Epithelial cell of proximal tubule (primary cell): ENCODE measurements around the gene GRK6. TPM values are rescaled to one million over a fixed set of nuclear protein-coding genes. Genes with fewer than 3 reads are reported as not detected.

ENCODE experiments used
- DNase-seq: peaks from one replicate; pipeline ENCODE4 v3.0.0-alpha.2; 2011; ENCODE audit warnings: low read depth
- H3K4me3 ChIP-seq: 2 replicates; pipeline ENCODE4 v1.5.1; 2011; ENCODE audit warnings: low read depth, mild to moderate bottlenecking, low read length
- CTCF ChIP-seq: conservative IDR thresholded peaks from 2 replicates; pipeline ENCODE4 v1.5.1; 2012; ENCODE audit warnings: low read depth, mild to moderate bottlenecking, low read length
- total RNA-seq: library from RNA; depleted of rRNA; stranded (reverse); fragments of >200 nt; gene quantifications from 2 replicates; pipeline ENCODE4 v1.2.3, GENCODE V29; 2015

GRK6 gene
- total RNA-seq, 1 donor from 2014 or later, result 95.8 TPM

GRCh38 chr5:177468685-177469628, 42.5 kb downstream of the GRK6 start:
- DNase-seq, result no peak
- no peak overlapping the region for H3K4me3 ChIP-seq
- no peak for TF ChIP-seq CTCF

GRCh38 chr5:177469750-177470525, 43.5 kb downstream of the GRK6 start:
- DNase-seq, result no peak
- H3K4me3 ChIP-seq, result no peak overlapping the region
- no peak for TF ChIP-seq CTCF

- H3K4me3 ChIP-seq, result peak overlapping the region; percentile 18
- TF ChIP-seq CTCF, result no peak
- no peak for DNase-seq
Observed at GRCh38 chr5:177470759-177471536, 44.5 kb downstream of the GRK6 start.

- no peak for DNase-seq
- H3K4me3 ChIP-seq, result peak overlapping the region; percentile 78
- TF ChIP-seq CTCF, result no peak
Observed at GRCh38 chr5:177471610-177472356, 45.3 kb downstream of the GRK6 start.

GRCh38 chr5:177472460-177473442, 46.3 kb downstream of the GRK6 start:
- no peak for TF ChIP-seq CTCF
- no peak for DNase-seq
- peak overlapping the region; percentile 78 for H3K4me3 ChIP-seq
